Body of pancreas (tissue), 4 donors: ENCODE results near the gene H6PD. TPM values are rescaled to one million over a fixed set of nuclear protein-coding genes. Genes with fewer than 3 reads are reported as not detected.

ENCODE experiments used
- ATAC-seq: fragments of 150-250 bp; one replicate; pipeline ENCODE4 v1.9.1; 2016
- DNase-seq, 4 donors: peaks; one replicate each; pipeline ENCODE4 v3.0.0-alpha.2; 2019
- H3K27ac ChIP-seq, 4 donors: fragments of 200-600 bp; sonication (generic); 1 replicate in 3 of 4; 2 replicates in 1 of 4; pipeline versions ENCODE4 v1.5.1 to v1.6.1; 2016 to 2019; ENCODE audit warnings: mild to moderate bottlenecking in 1 of 4, mixed read lengths in 1 of 4, moderate library complexity in 1 of 4
- H3K27me3 ChIP-seq, 2 donors: fragments of 200-600 bp; sonication (generic); one replicate each; pipeline ENCODE4 v1.6.0; 2016; ENCODE audit warnings: mild to moderate bottlenecking in 1 of 2
- H3K36me3 ChIP-seq, 2 donors: fragments of 200-600 bp; sonication (generic); replicated peaks in 1 of 2; 2 replicates each; pipeline ENCODE4 v1.5.1; 2016; ENCODE audit warnings: low read depth in 2 of 2; ENCODE audit not compliant: insufficient read depth in 1 of 2
- H3K4me1 ChIP-seq: fragments of 200-600 bp; sonication (generic); one replicate; pipeline ENCODE4 v1.6.0; 2016
- H3K4me3 ChIP-seq, 2 donors: fragments of 200-600 bp; sonication (generic); 1 replicate in 1 of 2; 2 replicates in 1 of 2; pipeline ENCODE4 v1.5.1; 2016 to 2019
- H3K9me3 ChIP-seq, 3 donors: fragments of 200-600 bp; sonication (generic); 1 replicate in 2 of 3; 2 replicates in 1 of 3; pipeline ENCODE4 v1.5.1; 2016
- CTCF ChIP-seq, 7 experiments: fragments of 450-650 bp in 4 of 7; fragments of 200-600 bp in 3 of 7; sonication (generic) in 3 of 7; IDR thresholded peaks; one replicate each; pipeline ENCODE4 v1.5.1; 2016 to 2019; ENCODE audit warnings: antibody characterized with exemption in 7 of 7
- POLR2A ChIP-seq, 3 donors: fragments of 450-650 bp; IDR thresholded peaks; one replicate each; pipeline ENCODE4 v1.6.1; 2016; ENCODE audit warnings: antibody characterized with exemption in 3 of 3, mild to moderate bottlenecking in 2 of 3
- WGBS, 2 donors: methylation state at CpG; one replicate each; pipeline ENCODE4 v1.1.5; 2017; 5-methylcytosine and 5-hydroxymethylcytosine counted together
- intact Hi-C: fragments of 100-400 bp; cut with DNase I; formaldehyde crosslinking; loops from one replicate; pipeline ENCODE4 v1.15.1; 2023
- total RNA-seq, 2 donors: library from RNA; depleted of rRNA; stranded (reverse); fragments of >200 nt; gene quantifications; one replicate each; pipeline ENCODE4 v1.1.0, GENCODE V29; 2016

The H6PD gene
- total RNA-seq, 2 donors from 2014 or later = 24.1 to 35.6 TPM

- WGBS, 2 donors = 24 to 34% methylated on average over 6 of the region's 6 CpGs
- peak in 2 of 3 donors; percentile 25 to 41 for TF ChIP-seq POLR2A (IDR thresholded peaks at IDR 0.05)
- no peak for TF ChIP-seq CTCF (IDR thresholded peaks at IDR 0.05)
- DNase-seq (peak; percentile 32 to 72 (median 50)), ATAC-seq (no peak)
- H3K9me3 ChIP-seq = no peaks in the 10 kb centered on the region
- H3K4me1 ChIP-seq = peaks cover 64% of the 10 kb centered on the region
- peak overlapping the region in 3 of 4 donors; percentile 82 to 89 (median 83) for H3K27ac ChIP-seq
- no peaks in the 10 kb centered on the region for H3K27me3 ChIP-seq
- H3K4me3 ChIP-seq = peak overlapping the region; percentile 54 to 84
- intact Hi-C loops = no loop called here
- H3K36me3 ChIP-seq = no peaks in the 10 kb centered on the region
Observed at GRCh38 chr1:9294405-9294773, 59.8 kb downstream of the H6PD start.

GRCh38 chr1:9294910-9295636 lies 60.5 kb downstream of the H6PD start:
- Histone ChIP-seq H3K9me3 (no peaks in the 10 kb centered on the region), H3K27me3 (no peaks in the 10 kb centered on the region), H3K4me3 (no peak overlapping the region), H3K27ac (peak overlapping the region in 2 of 4 donors; percentile 3 to 83), H3K36me3 (no peaks in the 10 kb centered on the region), H3K4me1 (peaks cover 64% of the 10 kb centered on the region)
- DNase-seq = peak in 1 of 4 donors; percentile 30
- intact Hi-C loops = no loop called here
- TF ChIP-seq POLR2A (IDR thresholded peaks at IDR 0.05) (peak in 1 of 3 donors; percentile 2), CTCF (IDR thresholded peaks at IDR 0.05) (peak in 1 of 7 experiments; percentile 8)
- WGBS, 2 donors = 63 to 77% methylated on average over 8 to 10 of the region's 10 CpGs
- ATAC-seq = no peak

GRCh38 chr1:9295884-9296283 lies 61.3 kb downstream of the H6PD start:
- TF ChIP-seq CTCF (IDR thresholded peaks at IDR 0.05) = no peak
- Histone ChIP-seq H3K36me3 (no peaks in the 10 kb centered on the region), H3K4me3 (no peak overlapping the region), H3K27ac (no peak overlapping the region), H3K9me3 (no peaks in the 10 kb centered on the region), H3K27me3 (no peaks in the 10 kb centered on the region), H3K4me1 (peaks cover 60% of the 10 kb centered on the region)
- WGBS, 2 donors = 75 to 82% methylated on average over 9 of the region's 9 CpGs
- DNase-seq (no peak), ATAC-seq (no peak)
- intact Hi-C loops = no loop called here

- intact Hi-C loops = no loop called here
- Histone ChIP-seq H3K4me1 (peaks cover 55% of the 10 kb centered on the region), H3K9me3 (no peaks in the 10 kb centered on the region), H3K36me3 (no peaks in the 10 kb centered on the region), H3K4me3 (no peak overlapping the region), H3K27me3 (no peaks in the 10 kb centered on the region), H3K27ac (no peak overlapping the region)
- no peak for TF ChIP-seq CTCF (IDR thresholded peaks at IDR 0.05)
- no peak for TF ChIP-seq POLR2A (IDR thresholded peaks at IDR 0.05)
- 83 to 88% methylated on average over 6 of the region's 6 CpGs for WGBS, 2 donors
- DNase-seq = no peak
- ATAC-seq = no peak
Observed at GRCh38 chr1:9296850-9297249, 62.3 kb downstream of the H6PD start.

- ATAC-seq (no peak), DNase-seq (no peak)
- Histone ChIP-seq H3K9me3 (no peaks in the 10 kb centered on the region), H3K4me3 (no peak overlapping the region), H3K27me3 (no peaks in the 10 kb centered on the region), H3K36me3 (no peaks in the 10 kb centered on the region), H3K27ac (no peak overlapping the region), H3K4me1 (peaks cover 61% of the 10 kb centered on the region)
- intact Hi-C loops = no loop called here
- TF ChIP-seq CTCF (IDR thresholded peaks at IDR 0.05) (no peak), POLR2A (IDR thresholded peaks at IDR 0.05) (no peak)
- 68 to 91% methylated on average over 8 to 9 of the region's 9 CpGs for WGBS, 2 donors
Observed at GRCh38 chr1:9297831-9298230, 63.3 kb downstream of the H6PD start.
